Measurements from ENCODE around the gene CDC42BPA. TPM values are rescaled to one million over a fixed set of nuclear protein-coding genes. Genes with fewer than 3 reads are reported as not detected.

The CDC42BPA gene
- 66.4 and 75.7 TPM in 2 replicates for total RNA-seq

GRCh38 chr1:227318016-227318852, at the start of gene CDC42BPA:
Gene CDC42BPA, minus strand, starts transcription at chr1:227318492. Its CDS starts 1,310 bp downstream, at chr1:227317182.

DNA sequence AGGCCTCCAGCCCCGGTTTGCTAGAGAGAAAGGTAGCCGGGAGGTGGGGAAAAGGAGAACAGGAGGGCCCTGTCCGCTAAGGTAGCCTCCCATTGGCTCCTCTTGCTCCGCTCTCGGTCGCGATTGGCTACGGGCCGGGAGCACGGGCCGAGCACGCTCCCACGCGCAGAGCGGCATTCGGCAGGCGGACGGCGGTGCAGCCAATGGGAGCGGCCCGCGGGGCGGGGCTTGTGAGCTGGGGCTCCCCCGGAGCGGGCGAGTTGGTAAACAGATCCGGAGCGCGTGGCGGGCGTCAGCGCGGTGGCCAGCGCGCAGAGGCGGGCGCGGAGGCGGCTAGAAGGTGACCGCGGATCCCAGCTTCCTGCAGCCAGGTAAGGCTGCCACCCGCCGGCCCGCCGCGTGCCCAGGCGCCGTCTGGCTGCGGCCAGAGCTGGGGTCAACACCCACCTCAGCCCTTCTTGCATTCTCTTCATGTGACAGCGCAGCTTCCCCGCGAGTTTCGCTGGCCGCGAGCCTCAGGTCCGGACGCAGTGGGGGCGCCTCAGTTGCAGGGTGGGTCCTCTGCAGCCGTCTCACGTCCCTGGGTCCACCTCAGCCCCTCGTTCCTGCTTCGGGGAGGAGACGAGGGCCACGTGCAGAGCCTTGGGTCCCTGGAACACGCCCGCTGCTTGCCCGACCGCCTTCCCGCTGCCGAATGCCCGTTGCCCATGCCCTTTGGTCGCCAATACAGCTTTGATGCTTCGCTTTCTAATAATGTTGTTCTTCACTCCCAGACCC, 378.1 kb downstream of the CDC42BPA start, which contains the start of gene COQ8A:
COQ8A (plus strand) TSS at position 266 of the 777 bp plus-strand sequence. CDS start 21,092 bp downstream, outside the sequence.

Other genes with a start within 250 kb of the CDC42BPA start
- 12.9 and 13.8 TPM in 2 replicates for gene ZNF678, start 245.1 kb upstream of the CDC42BPA start, total RNA-seq